ENCODE data around the gene MXRA8.
"Not testable (repeated sequence)": the region's sequence is repeated elsewhere in the genome, so short reads cannot be mapped to it uniquely, and the experiment has no call there.

The MXRA8 gene

GRCh38 chr1:1391225-1391624, 32.9 kb upstream of the MXRA8 start:
- DNase-seq, result no peak

- no peak for DNase-seq
These were observed 32.3 kb upstream of the MXRA8 start for GRCh38 chr1:1390675-1391074.

- DNase-seq, result no peak
These were observed 29.7 kb upstream of the MXRA8 start for GRCh38 chr1:1388078-1388472.

GRCh38 chr1:1387098-1388077, 29.0 kb upstream of the MXRA8 start:
- no peak for DNase-seq

- no peak for DNase-seq
These were observed 27.6 kb upstream of the MXRA8 start for GRCh38 chr1:1385931-1386330.

GRCh38 chr1:1385339-1385738, 27.0 kb upstream of the MXRA8 start:
- not testable (repeated sequence) for DNase-seq

- no peak for DNase-seq
These were observed 22.9 kb upstream of the MXRA8 start for GRCh38 chr1:1381294-1381693.

- DNase-seq, result no peak
These were observed 22.5 kb upstream of the MXRA8 start for GRCh38 chr1:1380860-1381259.

- DNase-seq, result no peak
These were observed 19.3 kb upstream of the MXRA8 start for GRCh38 chr1:1377540-1378205.

- no peak for DNase-seq
These were observed 18.3 kb upstream of the MXRA8 start for GRCh38 chr1:1376551-1377226.

GRCh38 chr1:1374929-1375662, 16.7 kb upstream of the MXRA8 start, which contains the start of gene AURKAIP1:
TSS of gene AURKAIP1 (minus strand) at chr1:1375207. CDS start at chr1:1374756, 451 bp downstream.
- peak; percentile 96 for DNase-seq

- DNase-seq, result no peak
These were observed 16.2 kb upstream of the MXRA8 start for GRCh38 chr1:1374589-1374928.

- no peak for DNase-seq
These were observed 15.6 kb upstream of the MXRA8 start for GRCh38 chr1:1373815-1374588.

GRCh38 chr1:1373051-1373814, 14.9 kb upstream of the MXRA8 start:
- no peak for DNase-seq

GRCh38 chr1:1371746-1372711, 13.7 kb upstream of the MXRA8 start:
- DNase-seq, result no peak

GRCh38 chr1:1371364-1371745, 13.0 kb upstream of the MXRA8 start:
- DNase-seq, result no peak

- DNase-seq, result no peak
These were observed 12.5 kb upstream of the MXRA8 start for GRCh38 chr1:1370771-1371300.

GRCh38 chr1:1370094-1370493, 11.7 kb upstream of the MXRA8 start:
- DNase-seq, result not testable (repeated sequence)

GRCh38 chr1:1367315-1367714, 9.0 kb upstream of the MXRA8 start:
- no peak for DNase-seq

GRCh38 chr1:1366699-1367066, 8.3 kb upstream of the MXRA8 start:
- DNase-seq, result no peak
